HT1080 (cell line): ENCODE results near the gene TPCN2. TPM values are rescaled to one million over a fixed set of nuclear protein-coding genes. Genes with fewer than 3 reads are reported as not detected.

Experiments used
- DNase-seq: peaks from one replicate; pipeline ENCODE4 v3.0.0-alpha.2; 2015; ENCODE audit warnings: low read depth
- total RNA-seq: library from RNA; depleted of rRNA; stranded (reverse); fragments of >200 nt; shearing (Covaris generic); gene quantifications from 2 replicates; pipeline ENCODE4 v1.2.3, GENCODE V29; 2014

The TPCN2 gene
- total RNA-seq, 1 experiment from 2014 or later, result 7.2 TPM

DNA sequence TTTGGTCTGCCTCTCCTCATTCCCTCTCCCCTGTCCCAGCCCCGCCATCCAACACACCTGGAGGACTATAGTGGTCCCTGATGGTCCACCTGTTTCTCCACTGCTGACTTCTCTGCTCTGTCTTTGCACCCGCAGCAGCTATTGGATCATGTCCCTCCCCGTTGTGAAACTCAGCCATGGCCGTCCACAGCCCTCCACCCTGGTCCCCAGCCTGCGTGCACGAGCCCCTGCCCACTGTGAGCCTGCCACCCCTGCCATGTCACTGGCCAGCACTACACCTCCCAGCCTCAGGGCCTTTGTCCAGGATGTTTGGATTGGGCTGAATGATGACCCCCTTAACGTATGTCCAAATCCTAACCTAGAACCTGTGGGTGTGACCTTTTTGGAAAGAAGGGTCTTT, 59.3 kb downstream of the TPCN2 start:
- no peak for DNase-seq

DNA sequence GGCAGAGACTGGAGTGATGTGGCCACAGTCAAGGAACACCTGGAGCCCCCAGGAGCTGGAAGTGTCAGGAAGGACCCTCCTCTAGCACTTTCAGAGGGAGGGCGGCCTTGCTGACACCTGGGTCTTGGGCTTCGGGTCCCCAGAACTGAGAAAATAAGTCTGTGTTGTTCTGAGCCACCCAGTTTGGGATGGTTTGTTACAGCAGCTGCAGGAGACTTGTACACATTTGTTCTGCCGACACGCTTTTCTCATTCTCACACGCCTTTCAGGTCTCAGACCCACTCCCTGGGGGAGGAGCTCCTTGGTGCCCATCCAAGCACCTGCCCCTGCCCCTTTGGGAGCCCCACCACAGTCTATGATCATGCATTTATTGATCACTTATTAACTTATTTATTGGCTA, 59.8 kb downstream of the TPCN2 start:
- DNase-seq, result no peak

DNA sequence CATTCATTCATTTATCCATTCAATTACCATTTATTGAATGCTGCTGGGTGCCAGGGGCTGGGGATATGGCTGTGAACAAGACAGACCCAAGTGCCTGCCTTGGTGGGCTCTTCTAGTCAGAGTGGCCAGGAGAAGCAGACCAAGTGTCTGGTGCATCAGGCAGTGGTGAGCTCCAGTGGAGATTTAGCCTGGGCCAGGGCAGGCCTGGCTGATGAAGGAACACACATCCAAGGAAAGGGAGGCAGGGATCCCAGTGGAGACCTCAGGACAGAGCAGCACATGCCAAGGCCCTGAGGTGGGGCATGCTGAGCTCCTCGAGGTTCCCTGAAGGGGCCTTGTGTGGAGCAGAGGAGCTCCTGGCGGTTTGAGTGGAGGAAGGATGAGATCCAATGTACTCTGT, 60.4 kb downstream of the TPCN2 start:
- DNase-seq, result no peak

- no peak for DNase-seq
Measured at GRCh38 chr11:69110451-69110850, 61.7 kb downstream of the TPCN2 start.

DNA sequence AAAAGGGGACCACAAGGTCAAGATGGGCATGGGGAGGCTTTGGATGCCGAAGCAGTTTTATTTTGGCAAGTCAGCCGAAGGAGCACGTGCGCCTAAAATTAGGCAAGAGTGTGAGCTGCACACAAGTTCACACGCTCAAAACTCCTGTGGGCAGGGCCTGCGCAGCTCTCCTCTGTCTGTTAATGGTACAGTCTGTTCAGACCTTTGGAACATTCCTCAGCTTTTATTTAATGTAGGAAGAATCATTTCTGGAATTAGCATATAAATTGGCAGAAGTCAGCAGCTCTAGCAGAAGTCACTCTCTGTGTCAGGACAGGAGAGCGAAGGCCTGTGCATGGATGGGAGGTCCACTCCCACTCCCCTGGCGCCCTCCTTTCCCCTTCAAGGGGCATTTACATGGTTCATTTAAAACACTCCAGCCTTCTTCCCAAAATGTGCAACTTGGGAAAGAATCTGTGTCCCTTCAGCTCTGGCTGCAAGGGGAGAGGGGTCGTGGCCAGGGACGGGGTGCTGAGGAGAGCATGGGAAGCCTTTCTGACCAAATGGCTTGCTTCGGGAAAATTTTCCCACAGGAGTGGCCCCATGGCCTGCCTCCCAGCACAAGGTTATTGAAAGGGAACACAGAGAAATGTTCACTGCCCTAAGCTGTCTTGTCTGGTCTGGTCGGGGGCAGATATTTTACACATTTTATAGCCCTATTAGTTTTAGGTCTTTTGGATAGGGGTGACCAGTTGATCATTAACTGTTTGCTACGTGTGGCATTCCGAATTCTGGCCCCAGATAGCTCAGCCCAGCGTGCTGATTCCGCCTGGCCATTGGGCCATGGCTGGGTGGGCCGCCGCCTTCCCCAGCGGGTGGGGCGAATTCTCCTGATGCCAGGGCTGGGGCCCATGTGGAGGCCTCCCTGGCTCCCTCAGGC, 63.2 kb downstream of the TPCN2 start:
- DNase-seq, result no peak

GRCh38 chr11:69113226-69113625, 64.5 kb downstream of the TPCN2 start:
- no peak for DNase-seq

GRCh38 chr11:69113646-69114340, 65.1 kb downstream of the TPCN2 start:
- no peak for DNase-seq

- DNase-seq, result no peak
Measured at GRCh38 chr11:69114362-69114761, 65.6 kb downstream of the TPCN2 start.

- DNase-seq, result no peak
Measured at GRCh38 chr11:69114811-69115523, 66.2 kb downstream of the TPCN2 start.

- no peak for DNase-seq
Measured at GRCh38 chr11:69115586-69116560, 67.1 kb downstream of the TPCN2 start.

GRCh38 chr11:69116671-69117070, 67.9 kb downstream of the TPCN2 start:
- DNase-seq, result no peak

GRCh38 chr11:69119190-69119589, 70.5 kb downstream of the TPCN2 start:
- DNase-seq, result no peak

DNA sequence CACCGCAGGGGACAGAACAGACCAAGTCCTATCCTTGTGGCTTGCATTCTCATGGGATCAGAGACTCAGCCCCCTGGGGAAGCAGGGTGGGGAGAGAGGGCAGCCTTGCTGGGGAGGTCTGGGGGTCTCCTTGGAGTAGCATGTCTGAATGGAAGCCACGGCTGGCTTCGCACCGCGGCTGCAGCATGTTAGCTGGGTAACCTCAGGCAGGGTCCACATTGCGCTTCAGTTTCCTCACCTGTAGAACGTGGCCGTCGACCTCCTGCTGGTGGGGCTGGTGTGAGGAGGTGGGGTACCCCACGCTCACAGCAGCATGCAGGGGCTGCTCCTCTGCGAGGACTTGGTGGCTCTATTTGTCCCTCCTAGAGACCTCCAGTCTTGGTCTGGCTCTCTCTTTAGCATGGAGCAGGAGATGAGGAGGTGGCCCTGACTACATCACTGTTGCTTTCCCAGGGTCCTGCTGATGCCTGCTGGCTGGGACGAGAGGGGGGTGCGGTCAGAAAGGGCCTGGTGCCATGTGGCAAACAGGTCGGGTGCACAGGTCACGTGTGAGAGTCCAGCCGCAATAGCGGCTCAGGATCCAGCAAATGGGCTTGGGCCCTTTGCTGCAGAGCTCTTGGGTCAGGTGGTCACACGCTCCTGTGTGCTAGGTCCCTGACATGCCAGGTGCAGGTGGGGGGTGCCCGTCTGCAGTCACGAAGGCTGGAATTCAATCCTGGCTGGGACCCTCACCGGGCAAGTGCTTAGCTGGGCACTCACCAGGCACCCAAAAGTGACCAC, 71.6 kb downstream of the TPCN2 start:
- no peak for DNase-seq

GRCh38 chr11:69121021-69121420, 72.3 kb downstream of the TPCN2 start:
- DNase-seq, result no peak

DNA sequence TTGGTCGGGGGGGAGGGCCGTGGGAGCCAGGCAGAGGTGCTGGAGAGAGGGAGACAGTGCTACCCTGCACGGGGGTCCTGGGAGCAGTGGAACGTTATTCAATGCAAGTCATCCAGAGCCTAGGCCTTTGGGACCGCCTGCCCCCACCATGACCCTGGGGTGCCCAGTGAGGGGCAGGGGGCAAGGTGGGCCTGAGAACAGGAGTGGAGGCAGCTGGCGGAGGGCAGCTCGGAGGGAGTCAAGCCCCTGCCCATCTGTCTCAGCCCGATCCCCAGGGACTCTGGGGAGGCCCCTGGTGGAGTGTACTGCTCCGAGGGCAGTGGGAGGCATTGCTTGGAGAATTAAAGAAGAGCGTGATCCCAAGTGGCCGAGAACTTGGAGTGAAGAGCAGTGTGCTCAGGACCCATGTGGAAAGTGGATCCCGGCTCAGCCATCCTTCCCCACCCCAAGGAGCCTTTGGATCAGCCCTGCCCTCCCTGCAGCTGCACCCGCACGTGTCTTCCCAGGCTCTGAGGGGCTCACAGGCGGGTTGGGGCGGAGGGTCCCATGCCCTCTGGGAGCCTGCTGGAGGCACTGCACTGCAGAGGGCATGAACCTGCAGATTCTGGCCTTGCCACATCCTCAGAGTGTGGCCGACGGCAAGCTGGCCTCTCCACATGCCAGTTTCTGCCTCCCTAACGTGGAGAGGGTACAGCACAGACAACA, 73.0 kb downstream of the TPCN2 start:
- no peak for DNase-seq

- DNase-seq, result no peak
Measured at GRCh38 chr11:69122326-69122629, 73.5 kb downstream of the TPCN2 start.

GRCh38 chr11:69122630-69123431, 74.1 kb downstream of the TPCN2 start:
- DNase-seq, result peak; percentile 86
